Activated T-cell treated with anti-CD3 and anti-CD28 coated beads for 24 hours (primary cell): ENCODE measurements around the gene NANP.
"Not testable (repeated sequence)": the region's sequence is repeated elsewhere in the genome, so short reads cannot be mapped to it uniquely, and the experiment has no call there.

Experiments
- DNase-seq: peaks from one replicate; pipeline ENCODE4 v3.0.0-alpha.2; 2020; ENCODE audit warnings: low read depth

The NANP gene, protein sequence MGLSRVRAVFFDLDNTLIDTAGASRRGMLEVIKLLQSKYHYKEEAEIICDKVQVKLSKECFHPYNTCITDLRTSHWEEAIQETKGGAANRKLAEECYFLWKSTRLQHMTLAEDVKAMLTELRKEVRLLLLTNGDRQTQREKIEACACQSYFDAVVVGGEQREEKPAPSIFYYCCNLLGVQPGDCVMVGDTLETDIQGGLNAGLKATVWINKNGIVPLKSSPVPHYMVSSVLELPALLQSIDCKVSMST

DNA sequence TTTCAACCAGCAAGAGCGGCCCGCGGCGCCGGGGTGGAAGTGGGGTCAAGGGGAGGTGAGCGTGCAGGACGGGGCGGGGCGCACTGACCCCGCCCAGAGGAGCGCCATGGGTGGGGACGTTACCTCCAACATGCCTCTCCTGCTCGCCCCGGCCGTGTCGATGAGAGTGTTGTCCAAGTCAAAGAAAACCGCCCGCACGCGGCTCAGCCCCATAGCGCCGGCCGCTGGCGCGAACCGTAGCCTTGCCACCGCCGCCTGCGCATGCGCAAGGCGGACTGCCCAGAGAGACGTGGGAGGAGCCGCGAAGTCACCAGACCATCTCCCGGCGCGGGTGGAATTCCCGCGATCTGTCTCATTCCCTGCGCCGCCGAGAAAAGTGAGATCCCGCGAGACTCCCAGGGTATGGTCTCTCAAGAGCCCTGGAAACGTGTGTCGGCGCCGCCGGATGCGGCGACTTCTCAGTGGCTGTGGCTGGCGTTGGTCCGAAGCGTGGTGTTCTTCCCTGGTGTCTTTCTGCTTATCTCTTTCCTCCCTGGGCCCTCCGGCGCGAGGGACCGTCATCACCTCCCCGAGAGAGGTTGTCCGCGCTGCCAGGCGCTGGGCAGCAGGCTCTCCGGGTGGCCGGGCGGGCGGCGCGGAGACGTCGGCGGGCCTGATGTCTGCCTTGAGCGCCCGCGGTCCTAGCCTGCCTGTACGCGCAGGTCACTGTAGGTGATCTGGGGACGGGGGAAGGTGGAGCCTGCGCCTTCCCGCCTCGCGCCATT, at the start of gene NANP:
NANP (minus strand) TSS at position 279 of the 764 bp plus-strand sequence; CDS start at position 213, 66 bp downstream.
- peak; percentile 84 for DNase-seq

DNA sequence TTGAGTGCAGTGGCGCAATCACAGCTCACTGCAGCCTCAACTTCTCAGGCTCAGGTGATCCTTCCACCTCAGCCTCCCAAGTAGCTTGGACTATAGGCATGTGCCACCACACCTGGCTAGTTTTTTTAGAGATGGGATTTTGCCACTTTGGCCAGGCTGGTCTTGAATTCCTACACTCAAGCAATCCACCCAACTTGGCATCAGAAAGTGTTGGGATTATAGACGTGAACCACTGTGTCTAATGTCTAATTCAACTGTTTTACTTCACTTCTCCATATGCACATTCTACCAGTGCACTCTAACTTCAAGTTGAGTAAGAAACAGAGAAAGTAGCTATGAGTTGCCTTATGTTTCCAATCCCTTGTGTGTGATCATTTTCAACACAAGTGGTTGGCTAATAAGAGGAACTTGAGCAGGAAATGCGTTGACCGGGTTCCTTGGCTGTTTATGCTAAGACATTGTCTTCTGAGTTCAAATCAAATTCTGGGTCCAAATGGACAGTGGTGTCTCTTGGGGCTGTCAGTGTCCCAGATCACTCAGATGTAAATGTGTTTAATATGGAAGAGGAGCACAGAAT, 48.9 kb upstream of the NANP start:
- no peak for DNase-seq

DNA sequence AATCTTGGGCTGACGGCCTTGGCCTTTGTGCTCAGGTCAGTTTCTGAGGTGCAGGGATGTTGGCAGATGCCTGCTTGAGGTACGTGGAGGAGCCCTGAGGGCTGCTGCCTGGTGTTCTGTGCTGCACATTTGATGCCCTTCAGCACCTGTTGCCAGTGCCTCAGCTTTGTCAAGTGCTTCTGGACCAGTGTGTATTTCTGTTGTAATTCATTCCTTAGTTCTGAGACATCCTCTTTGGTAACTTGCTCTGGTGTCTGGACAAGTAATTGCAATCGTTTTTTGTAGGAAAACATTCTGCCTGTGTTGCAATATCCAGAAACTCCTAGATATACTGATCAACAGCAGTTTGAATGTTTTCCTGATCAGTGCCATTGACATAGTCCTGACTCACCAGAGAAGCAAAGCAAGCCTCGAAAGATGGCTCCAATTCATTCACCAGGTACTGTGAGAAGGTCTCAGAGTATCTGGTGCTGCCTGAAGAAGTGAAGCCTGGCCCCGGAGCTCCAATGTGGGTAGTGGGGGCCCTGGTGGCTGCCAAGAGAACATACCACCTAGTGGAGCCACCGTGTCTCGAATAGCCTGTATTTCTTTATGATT, 46.1 kb upstream of the NANP start:
- DNase-seq: no peak

DNA sequence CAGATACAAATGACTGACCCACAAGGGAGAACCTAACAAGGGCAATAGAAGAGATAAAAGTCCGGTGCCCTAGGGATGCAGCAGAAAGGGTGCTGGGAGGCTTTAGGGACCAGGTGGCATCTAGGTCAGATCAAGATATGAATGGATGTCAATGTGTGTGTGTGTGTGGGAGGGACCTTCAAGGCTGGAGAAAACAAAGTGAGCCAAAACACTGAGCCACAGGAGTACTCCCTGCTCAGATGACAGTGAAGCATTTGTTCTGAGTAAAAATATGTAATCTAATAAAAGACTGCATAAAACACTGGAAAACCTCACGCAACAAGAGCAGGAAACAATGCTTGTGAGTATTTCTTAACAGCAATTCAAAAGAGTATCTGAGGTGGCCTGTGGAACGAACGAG, 44.6 kb upstream of the NANP start:
- DNase-seq: no peak

DNA sequence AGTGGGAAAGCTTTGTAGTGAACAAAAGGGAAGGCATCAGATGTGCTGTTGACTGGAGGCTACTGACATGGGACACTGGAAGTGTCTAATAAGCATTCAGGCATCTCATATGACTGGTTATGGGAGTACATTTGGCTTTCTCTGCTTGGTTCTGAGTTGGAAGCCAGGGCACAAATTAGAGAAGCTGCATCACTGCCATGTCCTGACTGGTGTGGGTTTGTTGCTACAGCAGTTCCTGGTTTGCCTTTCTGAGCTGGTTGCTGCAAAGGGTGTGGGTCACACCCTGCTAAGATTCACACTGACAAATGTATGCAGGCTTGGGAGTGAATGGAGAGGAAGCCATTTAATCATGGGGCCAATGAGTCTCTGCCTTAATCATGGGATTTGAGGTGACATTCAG, 36.2 kb upstream of the NANP start:
- DNase-seq: no peak

DNA sequence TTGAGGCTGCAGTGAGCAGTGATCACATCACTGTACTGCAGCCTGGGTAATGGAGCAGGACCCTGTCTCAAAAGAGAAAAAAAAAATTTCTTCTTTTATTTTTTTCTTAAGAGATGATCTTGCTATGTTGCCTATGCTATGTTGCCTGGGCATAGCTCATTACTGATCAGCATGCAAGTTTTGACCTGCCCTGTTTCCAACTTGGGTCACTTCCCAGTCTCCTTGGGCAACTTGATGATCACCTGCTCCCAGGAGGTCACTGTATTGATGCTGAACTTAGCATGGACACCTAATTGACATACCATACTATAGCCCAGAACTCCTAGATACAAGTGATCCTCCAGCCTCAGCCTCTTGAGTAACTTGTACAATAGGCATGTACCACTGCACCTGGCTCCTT, 30.7 kb upstream of the NANP start:
- DNase-seq: no peak

DNA sequence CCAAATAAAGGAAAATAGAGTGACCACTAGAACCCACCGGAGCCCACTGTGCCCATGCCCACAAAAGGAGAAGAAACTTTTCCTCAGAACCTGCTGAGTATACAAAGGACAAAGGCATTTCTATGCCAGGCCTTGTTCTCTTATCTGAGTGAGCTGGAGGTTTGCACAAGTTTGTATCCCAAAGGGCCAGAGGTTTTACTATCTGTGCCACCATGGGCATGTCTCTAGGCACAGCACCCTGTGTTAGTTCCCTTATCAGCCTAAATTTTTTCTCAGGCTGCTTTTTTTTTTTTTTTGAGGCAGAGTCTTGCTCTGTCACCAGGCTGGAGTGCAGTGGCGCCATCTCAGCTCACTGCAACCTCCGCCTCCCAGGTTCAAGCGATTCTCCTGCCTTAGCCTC, 29.1 kb upstream of the NANP start:
- DNase-seq: not testable (repeated sequence)

DNA sequence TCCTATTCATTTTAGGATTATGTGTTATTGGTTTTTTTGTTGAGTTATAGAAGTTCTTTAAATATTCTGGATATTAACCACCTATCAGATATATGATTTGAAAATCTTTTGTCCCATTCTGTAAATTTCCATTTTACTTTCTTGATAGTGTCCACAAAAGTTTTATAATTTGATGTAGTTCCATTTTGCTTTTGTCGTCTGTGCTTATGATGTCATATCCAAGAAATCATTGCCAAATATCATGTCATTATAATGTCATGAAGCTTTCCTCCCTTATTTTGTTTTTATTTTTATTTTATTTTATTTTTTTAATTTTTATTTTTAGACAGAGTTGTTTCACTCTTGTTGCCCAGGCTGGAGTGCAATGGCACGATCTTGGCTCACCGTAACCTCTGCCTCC, 21.0 kb upstream of the NANP start:
- DNase-seq: no peak

DNA sequence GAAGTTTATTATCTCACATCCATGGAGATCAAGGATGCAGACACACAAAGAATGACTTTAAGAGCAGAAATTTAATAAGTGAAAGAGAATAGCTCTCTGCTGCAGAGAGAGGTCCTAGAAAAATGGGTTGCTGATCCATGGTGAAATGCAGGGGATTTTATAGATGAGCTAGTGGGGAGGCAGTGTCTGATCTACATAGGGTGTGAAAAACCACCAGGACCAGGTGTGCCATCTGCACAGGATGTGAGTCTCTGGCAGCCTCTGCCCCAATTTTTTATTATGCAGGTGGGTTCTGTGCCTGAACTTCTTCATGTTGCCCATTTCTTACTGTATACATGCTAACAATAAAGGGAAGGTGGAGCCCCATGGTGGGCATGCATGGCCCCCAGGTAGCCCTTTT, 19.9 kb upstream of the NANP start:
- no peak for DNase-seq

DNA sequence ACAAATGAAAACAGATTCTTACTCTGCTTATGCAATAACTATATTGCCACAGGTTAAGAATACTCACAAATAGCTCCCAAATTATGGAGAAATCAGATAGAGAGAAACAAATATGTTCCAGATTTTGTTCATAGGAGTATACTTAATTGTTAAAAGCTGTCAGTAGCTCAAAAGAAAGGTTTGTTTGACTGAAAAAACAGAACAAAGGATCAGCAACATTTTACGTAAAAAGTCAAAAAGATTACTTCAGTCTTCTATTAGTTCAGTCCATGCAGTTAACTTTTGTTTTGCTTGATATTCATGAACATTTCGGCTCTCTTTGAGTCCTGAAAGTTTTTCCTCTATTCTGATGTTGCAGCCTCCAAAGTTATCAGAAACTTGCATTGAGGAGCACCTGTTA, 13.4 kb upstream of the NANP start:
- DNase-seq: no peak

DNA sequence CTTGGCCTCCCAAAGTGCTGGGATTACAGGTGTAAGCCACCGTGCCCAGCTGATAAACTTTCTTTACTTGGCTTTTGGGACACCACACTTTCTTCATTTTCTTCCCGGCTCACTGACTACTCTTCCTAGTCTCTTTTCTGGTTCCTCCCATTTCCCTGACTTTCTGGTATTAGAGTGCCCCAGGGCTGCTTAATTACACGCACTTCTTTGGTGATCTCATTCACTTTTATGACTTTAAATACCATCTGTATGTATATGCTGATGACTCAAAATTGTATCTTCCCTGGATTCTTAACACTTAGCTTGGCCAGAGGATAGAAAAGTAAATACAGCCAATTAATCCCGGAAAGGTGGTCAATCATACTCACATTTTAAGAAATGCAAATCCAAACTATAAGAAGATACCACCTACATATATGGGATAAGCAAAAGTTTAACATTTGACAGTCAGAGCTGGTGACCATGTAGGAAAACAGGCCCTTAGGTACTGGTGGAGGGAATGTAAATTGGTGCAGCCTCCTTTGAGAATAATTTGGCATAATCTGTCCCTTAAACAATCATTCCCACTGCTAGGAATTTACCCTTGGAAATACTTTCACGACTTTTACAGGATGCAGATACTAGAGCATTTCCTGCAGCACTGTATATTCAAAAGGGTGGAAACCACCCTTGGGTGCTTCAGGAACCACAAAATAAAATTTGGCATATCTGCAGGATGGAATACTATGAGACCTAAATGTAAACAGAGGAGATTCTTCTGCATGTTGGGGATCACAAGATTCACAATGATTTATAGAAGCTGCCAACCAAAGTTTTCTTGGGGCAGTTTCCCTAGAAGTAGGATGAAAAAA, 9.4 kb upstream of the NANP start:
- DNase-seq: no peak

DNA sequence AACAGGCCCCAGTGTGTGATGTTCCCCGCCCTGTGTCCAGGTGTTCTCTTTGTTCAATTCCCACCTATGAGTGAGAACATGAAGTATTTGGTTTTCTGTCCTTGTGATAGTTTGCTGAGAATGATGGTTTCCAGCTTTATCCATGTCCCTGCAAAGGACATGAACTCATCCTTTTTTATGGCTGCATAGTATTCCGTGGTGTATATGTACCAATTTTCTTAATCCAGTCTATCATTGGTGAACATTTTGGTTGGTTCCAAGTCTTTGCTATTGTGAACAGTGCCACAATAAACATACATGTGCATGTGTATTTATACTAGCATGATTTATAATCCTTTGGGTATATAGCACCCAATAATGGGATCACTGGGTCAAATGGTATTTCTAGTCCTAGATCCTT, 6.8 kb upstream of the NANP start:
- DNase-seq: not testable (repeated sequence)

DNA sequence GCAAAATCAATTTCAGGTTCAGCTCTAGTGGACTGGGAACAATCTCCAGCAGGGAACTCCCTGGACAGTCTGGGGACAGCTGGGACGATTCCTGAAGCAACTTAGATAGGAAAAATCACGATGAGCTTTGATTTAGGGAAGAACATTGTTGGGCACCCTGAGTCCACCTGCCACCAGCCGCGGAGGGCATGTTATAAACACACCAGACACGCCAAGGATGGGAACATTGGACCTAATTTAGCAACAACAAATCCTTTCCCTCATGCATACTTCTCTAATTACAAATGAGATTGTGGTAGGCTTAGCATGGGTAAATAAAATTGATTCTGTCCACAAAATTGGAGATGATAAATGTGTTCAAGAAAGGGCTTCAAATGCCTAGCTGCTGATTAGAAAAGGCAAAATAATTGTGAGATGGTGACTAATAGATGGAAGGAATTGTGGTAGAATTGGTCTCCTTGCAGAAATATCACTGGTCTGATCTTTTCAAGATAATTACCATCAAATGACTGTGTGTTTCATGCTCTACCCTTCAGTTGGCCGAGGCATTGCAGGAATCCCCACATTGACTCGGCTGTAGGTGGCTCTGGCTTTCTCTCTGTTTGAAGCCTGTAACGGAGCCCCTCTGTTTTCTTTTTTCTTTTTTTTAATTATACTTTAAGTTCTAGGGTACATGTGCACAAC, 6.1 kb upstream of the NANP start:
- DNase-seq: no peak

DNA sequence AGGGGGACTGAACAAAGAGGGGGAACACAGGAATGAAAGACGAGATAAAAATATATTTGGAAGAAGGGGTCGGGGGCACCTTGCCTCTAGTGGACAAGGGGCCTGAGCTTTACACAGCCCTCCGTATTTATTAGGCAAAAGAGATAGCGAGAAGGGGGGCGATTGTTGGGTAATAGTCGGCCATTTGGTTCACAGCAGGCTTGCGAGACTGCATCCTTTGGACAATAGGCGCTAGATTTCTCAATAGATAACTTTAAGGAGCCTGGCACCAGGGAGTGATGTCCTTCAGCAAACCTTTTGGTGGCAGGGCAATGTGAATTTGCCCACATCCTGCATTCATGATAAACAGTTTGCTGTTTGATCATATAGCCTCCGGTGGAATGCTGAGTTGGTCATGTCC, 3.0 kb upstream of the NANP start:
- no peak for DNase-seq

DNA sequence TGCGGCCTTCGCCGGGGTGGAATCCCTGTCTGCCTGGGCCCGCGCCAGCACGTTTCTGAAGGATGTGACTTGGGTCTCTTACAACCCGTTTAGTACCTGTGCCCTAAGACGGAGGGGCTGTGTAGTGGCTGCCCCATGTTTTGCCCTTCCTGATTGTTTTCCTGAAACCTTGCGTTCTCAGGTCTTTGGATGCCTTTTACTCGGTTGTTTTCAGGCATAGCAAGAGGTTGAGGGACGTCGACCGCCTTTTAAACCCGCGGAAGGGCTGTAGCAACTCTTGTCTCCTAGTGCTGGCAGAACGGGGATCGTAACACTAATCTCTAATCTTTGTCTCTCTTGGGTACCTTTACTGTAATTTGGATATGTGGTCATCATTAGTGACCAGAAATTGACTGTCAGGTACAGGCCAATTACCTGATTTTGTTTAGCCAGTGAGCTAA, 706 bp upstream of the NANP start:
- peak; percentile 29 for DNase-seq

DNA sequence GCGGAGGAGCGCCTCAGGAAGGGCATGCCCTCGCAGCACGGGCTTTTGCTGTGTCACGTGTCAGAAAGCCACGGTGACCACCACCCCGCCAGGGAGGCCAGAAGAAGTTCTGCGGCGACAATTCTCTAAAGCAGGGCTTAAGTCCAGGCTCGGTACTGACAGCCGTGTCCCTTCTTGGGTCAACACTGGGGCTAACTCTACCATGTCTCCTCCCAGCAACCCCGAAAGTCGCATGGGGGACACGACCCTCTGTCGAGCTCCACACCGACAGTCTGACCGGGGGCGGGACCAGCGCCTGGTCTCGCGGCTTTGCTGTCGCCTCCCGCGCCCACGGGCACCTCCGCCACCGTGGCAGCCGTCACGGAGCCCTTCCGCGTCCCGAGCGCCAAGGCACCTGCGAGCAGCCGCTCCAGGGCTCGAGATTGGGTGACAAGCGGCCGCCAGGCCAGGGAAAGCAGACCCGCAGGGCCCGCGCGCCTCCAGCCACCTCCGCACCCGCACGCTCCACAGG, 534 bp downstream of the NANP start:
- peak; percentile 8 for DNase-seq

DNA sequence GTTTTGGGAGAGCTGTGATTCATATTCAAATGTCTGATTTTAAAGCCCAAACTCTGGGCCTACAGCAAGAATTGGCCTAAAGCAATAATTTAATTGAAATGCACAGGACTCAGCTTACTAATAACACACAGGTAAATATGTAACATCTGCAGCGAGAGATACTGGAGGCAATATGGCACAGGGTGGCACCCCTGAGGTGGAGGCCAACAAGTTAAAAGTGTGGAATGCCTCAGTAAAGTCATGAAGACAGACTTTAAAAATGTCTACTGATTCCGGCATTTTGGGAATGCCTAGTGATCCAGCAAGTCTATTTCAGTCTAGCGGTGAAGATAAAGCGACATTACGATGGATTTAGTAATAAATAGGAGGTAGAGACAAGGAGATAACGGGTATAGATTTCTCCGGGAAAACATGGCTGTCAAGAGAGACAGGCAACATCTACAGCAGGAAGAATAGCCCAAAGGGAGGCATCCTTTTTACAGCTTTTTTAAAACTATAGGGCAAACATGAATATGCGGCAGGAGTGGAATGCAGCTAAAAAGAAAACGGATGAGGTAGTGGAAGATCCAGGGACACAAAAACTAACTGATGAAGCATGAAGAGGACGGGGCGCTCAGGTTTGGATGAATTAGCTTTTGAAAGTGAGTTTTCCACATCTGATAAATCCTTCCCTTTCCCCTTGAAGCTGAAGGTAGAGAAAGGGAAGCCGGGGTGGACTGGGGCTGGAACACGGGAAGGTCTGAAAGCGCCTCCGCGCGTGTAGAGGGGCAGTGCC, 1.2 kb downstream of the NANP start:
- DNase-seq: no peak

DNA sequence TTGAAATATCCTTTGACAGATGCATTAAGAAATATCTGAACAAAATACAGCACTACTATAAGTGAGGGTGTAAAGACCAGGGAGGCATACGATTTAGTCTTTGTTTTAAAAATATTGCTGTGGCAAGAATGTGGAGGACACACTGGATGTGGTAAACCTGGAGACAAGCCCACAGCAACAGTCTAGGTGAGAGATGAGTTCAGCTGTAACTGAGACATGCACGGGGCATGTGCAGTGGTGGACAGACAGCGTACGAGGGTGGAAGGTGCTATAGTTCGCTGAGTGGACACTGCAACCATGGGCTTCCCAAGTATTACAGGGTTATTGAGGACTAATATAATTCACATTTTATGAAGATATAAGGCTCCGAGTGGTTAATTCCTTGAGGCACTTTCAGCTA, 1.8 kb downstream of the NANP start:
- no peak for DNase-seq

DNA sequence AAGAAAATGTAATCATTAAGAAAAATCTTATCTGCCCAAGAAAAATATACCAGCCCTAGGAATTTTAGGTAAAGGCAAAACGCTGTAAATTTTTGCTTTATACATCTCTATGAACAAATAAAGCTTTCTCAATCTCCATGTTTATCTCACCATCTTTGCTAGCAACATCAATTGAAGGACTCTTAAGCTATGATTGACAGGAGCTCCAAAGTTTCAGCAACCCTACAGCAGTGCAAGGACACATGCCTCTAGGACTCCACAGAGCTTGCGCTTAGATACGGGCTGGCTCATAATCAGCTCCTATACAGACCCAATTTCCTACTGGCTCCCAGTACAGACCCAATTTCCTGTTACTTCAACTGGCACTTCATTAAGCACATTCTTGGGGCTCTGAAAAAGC, 4.3 kb downstream of the NANP start:
- DNase-seq: no peak

DNA sequence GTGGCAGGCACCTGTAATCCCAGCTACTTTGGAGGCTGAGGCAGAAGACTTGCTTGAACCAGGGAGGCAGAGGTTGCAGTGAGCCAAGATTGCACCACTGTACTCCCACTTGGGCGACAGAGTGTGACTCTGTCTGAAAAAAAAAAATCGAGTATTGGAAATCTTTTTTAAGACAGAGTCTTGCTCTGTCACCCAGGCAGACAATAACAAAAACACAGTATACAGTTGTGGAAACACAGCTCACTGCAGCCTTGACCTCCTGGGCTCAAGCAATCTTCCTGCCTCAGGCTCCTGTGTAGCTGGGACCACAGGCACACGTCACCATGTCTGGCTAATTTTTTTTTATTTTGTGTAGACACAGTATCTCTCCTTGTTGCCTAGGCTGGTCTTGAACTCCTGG, 15.0 kb downstream of the NANP start:
- no peak for DNase-seq
